Left colon (tissue), 2 donors: ENCODE results near the gene POTEF. TPM values are rescaled to one million over a fixed set of nuclear protein-coding genes. Genes with fewer than 3 reads are reported as not detected.
A peak's percentile ranks its signal among the peaks of the same experiment; 100 is the strongest.
"Not testable (repeated sequence)": the region's sequence is repeated elsewhere in the genome, so short reads cannot be mapped to it uniquely, and the experiment has no call there.

ENCODE experiments used
- ATAC-seq: fragments of 200-7000 bp; cut with Tn5 transposase; one replicate; pipeline ENCODE4 v1.9.1; 2020; ENCODE audit warnings: mild to moderate bottlenecking, moderate library complexity
- DNase-seq, 2 donors: peaks; one replicate each; pipeline ENCODE4 v3.0.0-alpha.2; 2020
- intact Hi-C, 2 donors: fragments of 100-400 bp; cut with DNase I in 1 of 2; cut with micrococcal nuclease in 1 of 2; formaldehyde crosslinking; loops; one replicate each; pipeline versions ENCODE4 v1.11.2 to v1.14.0; 2022; cut with DNase I, micrococcal nuclease
- total RNA-seq, 2 donors: library from RNA; stranded (reverse); fragmentation: NEBNext Ultra II Directional; extraction: Animal tissue kit (Norgen Biotek cat#: 25700); gene quantifications; one replicate each; pipeline ENCODE4 v1.2.1, GENCODE V29; 2021
- donor health status: DM: no; HTN: no; CAD: no.
- donor health status: DM: yes; HTN: yes; CAD: no.

The POTEF gene
- total RNA-seq, 2 donors from 2014 or later, result not detected

DNA sequence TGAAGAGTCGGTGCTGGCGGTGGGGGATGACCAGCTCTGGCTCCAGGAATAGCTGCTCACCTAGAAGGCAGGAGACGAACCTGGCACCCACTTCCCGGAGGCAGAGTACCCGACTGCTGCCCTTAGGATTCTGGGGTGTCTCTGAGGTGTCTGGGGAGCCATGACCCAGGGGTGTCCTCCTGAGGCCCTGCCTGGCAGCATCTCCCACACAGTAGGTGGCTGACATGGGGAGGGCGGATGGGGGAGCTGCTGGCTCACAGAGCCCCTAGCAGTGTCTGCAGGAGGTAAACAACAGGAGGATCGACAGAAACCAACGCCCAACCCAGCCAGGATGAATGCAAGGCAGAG lies 25.4 kb upstream of the POTEF start:
- DNase-seq, intact Hi-C loops, ATAC-seq: not testable (repeated sequence)

DNA sequence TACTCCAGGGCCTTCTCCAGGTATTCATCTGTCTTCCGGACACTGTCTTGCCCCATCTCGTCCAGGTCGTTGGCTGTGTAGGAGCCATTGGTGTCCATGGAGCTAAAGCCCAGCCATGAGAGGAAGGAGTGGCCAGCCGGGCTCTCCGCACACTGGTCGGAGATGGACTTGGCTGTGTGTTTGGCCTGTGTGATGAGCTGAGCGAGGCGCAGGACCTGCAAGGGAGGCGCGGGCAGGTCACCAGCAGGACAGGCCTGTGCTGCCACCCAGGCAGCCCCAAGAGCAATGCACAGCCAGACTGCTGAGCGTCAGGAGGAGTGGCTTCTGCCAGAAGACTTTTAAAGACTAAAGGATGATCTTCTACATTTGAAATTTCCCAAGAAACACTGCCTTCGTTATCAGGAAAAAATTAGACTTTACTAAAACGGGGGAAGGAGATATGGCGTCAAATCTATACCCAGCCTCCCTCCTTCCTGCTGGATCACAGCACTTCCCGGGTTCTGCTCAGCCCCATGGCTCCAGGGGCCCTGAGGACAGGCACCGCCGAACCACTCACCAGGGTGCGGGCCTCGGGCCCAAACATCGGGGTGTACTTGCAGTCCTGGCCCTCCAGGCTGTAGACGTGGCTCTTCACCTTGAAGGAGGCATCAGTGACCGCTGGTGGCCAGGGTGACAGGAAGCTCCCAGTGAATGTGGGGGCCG lies 24.9 kb upstream of the POTEF start:
- ATAC-seq, intact Hi-C loops, DNase-seq: not testable (repeated sequence)

- ATAC-seq (no peak), DNase-seq (no peak)
- intact Hi-C loops, result no loop called here
These were observed 24.0 kb upstream of the POTEF start for GRCh38 chr2:130152816-130153595.

DNA sequence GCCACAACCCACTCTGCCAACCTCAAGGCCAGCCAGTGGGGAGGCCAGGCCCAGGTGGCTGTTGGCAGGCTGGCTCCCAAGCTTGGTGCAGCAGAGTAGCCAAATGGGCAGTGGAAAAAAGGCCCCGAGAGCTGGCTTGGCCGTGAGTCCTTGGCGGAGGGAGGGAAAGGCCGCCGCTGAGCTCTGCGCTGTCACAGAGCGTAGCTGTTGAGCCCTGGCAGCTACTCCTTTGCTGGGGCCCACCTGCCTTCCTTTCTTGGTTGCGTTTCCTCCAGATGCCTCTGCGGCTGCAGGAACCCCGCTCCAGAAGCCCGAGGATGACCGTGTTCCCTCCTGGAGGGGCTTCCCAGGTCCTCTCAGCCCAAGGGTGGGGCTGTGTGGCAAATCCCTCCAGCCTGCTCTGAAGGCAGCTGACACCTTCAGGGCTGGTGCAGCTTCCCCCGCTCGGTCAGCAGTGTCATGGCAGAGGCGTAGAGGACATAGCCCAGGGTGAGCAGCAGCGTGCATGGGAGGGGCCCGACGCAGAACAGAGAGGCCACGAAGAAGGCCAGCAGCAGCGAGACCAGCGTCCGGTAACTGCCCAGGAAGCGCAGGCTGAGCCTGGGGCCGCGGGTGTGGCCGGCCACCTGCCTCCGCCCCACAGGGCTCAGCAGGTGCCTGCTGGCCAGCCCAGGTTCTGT lies 23.3 kb upstream of the POTEF start:
- ATAC-seq, DNase-seq, intact Hi-C loops: not testable (repeated sequence)

DNA sequence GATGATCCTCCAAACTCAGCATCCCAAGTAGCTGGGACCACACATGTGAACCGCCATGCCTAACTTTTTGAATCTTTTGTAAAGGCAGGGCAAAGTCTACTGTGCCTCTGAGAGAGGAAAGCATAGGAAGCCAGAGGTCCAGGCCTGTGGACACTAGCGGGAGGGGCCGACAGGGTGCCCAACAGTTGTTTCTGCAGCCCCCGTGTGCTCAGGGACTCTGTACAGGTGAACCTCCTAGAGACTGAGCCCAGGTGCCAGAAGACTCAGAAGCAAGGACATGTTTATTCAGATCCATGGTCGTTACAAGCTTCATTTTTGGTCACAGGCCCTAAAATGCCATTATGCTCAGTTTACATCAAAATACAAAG lies 22.1 kb upstream of the POTEF start:
- intact Hi-C loops, DNase-seq, ATAC-seq: not testable (repeated sequence)

- no peak for ATAC-seq
- no peak for DNase-seq
- intact Hi-C loops, result no loop called here
These were observed 21.4 kb upstream of the POTEF start for GRCh38 chr2:130150181-130151144.

GRCh38 chr2:130148515-130148914 lies 19.5 kb upstream of the POTEF start:
- DNase-seq, ATAC-seq, intact Hi-C loops: not testable (repeated sequence)

DNA sequence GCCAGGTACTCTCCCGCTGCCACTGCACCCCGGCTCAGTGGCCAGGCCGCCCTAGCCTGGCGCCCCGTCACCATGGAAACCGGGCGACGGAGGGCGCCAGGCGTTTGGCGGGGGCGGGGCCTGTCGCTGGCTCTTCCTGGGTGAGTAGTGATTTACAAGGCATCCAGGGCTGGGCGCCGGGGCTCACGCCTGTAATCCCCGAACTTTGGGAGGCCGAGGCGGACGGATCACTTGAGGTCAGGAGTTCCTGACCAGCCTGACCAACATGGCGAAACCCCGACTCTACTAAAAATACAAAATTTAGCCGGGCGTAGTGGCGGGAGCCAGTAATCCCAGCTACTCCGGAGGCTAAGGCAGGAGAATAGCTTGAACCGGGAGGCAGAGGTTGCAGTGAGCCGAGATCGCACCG lies 16.0 kb upstream of the POTEF start, which contains the start of gene CCDC74B:
Gene CCDC74B (minus strand): TSS at position 107 of the 409 bp plus-strand sequence. CDS start 116 bp downstream, outside the sequence.
- ATAC-seq (peak; percentile 94), DNase-seq (peak; percentile 42 to 63)
- intact Hi-C loops, result not testable (repeated sequence)

GRCh38 chr2:130143266-130144039 lies 14.4 kb upstream of the POTEF start:
- DNase-seq, ATAC-seq, intact Hi-C loops: not testable (repeated sequence)

GRCh38 chr2:130142396-130143265 lies 13.6 kb upstream of the POTEF start:
- intact Hi-C loops, ATAC-seq, DNase-seq: not testable (repeated sequence)

- DNase-seq, intact Hi-C loops, ATAC-seq: not testable (repeated sequence)
These were observed 12.8 kb upstream of the POTEF start for GRCh38 chr2:130141645-130142370.

GRCh38 chr2:130141002-130141401 lies 12.0 kb upstream of the POTEF start:
- ATAC-seq, DNase-seq, intact Hi-C loops: not testable (repeated sequence)

DNA sequence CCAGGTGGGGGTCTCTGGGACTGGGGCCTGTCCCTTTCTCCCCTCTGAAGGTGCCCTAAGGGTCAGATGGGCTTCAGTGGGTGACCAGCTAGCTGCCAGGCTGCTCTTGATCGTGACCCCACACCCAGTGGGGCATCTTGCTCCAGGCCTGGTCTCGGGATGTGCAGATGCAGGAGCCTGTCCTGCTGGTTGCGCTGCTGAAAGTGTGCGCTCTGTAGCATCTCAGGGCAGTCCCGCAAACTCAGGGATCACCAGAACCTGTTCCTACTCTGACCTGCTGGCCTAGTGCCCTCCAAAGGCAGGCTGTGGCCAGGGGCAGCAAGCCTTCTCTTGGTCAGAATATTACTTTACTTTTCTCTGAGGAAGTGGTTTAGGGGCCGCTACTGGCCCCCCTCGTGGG lies 11.5 kb upstream of the POTEF start:
- ATAC-seq, DNase-seq, intact Hi-C loops: not testable (repeated sequence)

DNA sequence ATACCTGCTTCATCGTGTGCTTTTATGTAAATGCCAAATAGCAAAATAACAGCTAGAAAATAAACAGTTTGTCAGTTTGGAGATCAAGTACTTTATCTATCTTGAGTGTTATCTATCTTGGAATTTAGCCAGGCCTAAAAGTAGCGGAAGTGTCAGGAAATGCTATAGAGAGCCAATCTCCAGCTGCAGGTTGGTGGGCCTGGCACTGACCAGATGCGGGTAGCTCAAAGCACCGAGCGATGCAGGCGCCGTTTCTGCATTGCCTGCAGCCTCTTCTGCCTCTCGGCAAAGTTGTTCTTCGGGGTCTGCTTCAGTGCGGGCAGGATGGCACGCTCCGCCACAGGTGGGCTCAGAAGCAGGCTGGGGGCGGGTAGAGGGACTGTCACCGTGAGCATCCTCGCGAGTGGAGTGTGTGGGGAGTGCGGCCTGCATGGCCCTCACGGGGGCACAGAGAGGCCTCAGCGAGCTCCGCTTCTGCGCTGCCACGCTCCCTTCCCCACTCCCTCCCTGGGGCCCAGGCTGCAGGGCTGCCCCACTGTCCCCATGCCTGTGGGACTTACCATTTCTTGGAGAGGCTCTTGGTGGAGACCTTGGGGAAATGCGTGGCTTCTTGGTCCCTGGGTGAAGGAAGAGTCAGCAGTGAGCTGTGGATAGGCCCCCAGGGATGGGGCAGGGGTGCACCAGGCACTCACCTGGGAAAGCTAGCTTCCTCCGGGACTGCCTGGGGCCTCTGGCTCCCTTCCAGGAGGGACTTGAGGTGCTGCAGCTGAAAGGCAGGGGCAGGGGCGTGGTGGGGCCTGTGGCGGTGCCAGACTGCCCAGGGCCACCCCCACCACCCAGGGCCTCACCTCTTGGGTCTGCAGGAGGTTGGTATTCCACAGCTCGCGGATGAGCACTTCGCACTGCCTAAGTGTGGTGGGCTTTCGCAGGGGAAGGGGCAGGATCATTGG lies 10.6 kb upstream of the POTEF start:
- DNase-seq, intact Hi-C loops, ATAC-seq: not testable (repeated sequence)

- ATAC-seq, intact Hi-C loops, DNase-seq: not testable (repeated sequence)
These were observed 9.8 kb upstream of the POTEF start for GRCh38 chr2:130138841-130139251.
